ENCODE measurements around the gene TREML2. TPM values are rescaled to one million over a fixed set of nuclear protein-coding genes. Genes with fewer than 3 reads are reported as not detected.

The TREML2 gene
- total and polyA plus RNA-seq, 3 donors from 2014 or later, result 1.1 to 5.8 (median 1.8) TPM

GRCh38 chr6:41200296-41200900 lies 551 bp downstream of the TREML2 start:
- Histone ChIP-seq H3K4me1 (no peaks in the 10 kb centered on the region), H3K27ac (no peak overlapping the region), H3K27me3 (no peaks in the 10 kb centered on the region), H3K9me3 (no peaks in the 10 kb centered on the region), H3K4me3 (no peak overlapping the region), H3K36me3 (ENCODE audit: low read depth, missing control alignments) (no peaks in the 10 kb centered on the region)
- TF ChIP-seq CTCF (IDR thresholded peaks at IDR 0.05) (no peak), POLR2A (IDR thresholded peaks at IDR 0.05) (no peak)
- WGBS, 2 donors, result 86 to 94% methylated on average over 1 to 2 of the region's 2 CpGs
- intact Hi-C loops (cut with DNase I; ENCODE audit: low total_unique reads), result no loop called here
- peak; percentile 33 for DNase-seq

GRCh38 chr6:41199552-41200246 lies 1.2 kb downstream of the TREML2 start:
- TF ChIP-seq CTCF (IDR thresholded peaks at IDR 0.05) (no peak), POLR2A (IDR thresholded peaks at IDR 0.05) (no peak)
- Histone ChIP-seq H3K4me1 (no peaks in the 10 kb centered on the region), H3K27ac (no peak overlapping the region), H3K27me3 (no peaks in the 10 kb centered on the region), H3K9me3 (no peaks in the 10 kb centered on the region), H3K4me3 (no peak overlapping the region), H3K36me3 (ENCODE audit: low read depth, missing control alignments) (no peaks in the 10 kb centered on the region)
- WGBS, 2 donors, result 83 to 100% methylated on average over 1 of the region's 1 CpG
- intact Hi-C loops (cut with DNase I; ENCODE audit: low total_unique reads), result no loop called here
- no peak for DNase-seq

GRCh38 chr6:41197234-41197633 lies 3.7 kb downstream of the TREML2 start:
- no peak for DNase-seq
- no peaks in the 10 kb centered on the region for H3K9me3 ChIP-seq
- no peak overlapping the region for H3K27ac ChIP-seq
- 97% methylated on average over 3 of the region's 3 CpGs for WGBS, 2 donors
- intact Hi-C loops (cut with DNase I; ENCODE audit: low total_unique reads), result no loop called here
- H3K27me3 ChIP-seq, result no peaks in the 10 kb centered on the region
- H3K4me3 ChIP-seq, result no peak overlapping the region
- H3K36me3 ChIP-seq (ENCODE audit: low read depth, missing control alignments), result no peaks in the 10 kb centered on the region
- TF ChIP-seq CTCF (IDR thresholded peaks at IDR 0.05), result no peak
- no peak for TF ChIP-seq POLR2A (IDR thresholded peaks at IDR 0.05)
- no peaks in the 10 kb centered on the region for H3K4me1 ChIP-seq

- no peak for TF ChIP-seq CTCF (IDR thresholded peaks at IDR 0.05)
- TF ChIP-seq POLR2A (IDR thresholded peaks at IDR 0.05), result no peak
- DNase-seq, result no peak
- no peaks in the 10 kb centered on the region for H3K4me1 ChIP-seq
- H3K36me3 ChIP-seq (ENCODE audit: low read depth, missing control alignments), result no peaks in the 10 kb centered on the region
- H3K4me3 ChIP-seq, result no peak overlapping the region
- intact Hi-C loops (cut with DNase I; ENCODE audit: low total_unique reads), result no loop called here
- 100% methylated on average over 1 to 3 of the region's 3 CpGs for WGBS, 2 donors
- H3K27ac ChIP-seq, result no peak overlapping the region
- no peaks in the 10 kb centered on the region for H3K9me3 ChIP-seq
- no peaks in the 10 kb centered on the region for H3K27me3 ChIP-seq
Observed at GRCh38 chr6:41194386-41194785, 6.6 kb downstream of the TREML2 start.

DNA sequence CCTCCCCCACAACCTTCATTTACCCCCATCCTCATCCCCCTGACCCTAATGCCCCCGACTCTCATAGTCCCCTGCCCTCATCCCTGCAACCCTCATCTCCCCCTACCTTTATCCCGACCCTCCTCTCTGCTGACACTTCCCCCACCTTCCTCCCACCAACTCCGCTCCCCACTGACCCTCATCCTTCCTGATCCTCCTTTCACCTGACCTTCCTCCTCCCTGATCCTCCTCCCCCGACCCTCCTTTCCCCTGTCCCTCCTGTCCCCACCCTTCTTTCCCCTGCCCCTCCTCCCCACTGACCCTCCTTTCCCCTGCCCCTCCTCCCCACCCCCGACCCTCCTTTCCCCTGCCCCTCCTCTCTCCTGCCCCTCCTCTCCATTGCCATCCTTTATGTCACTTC lies 7.1 kb downstream of the TREML2 start:
- no peak for DNase-seq
- TF ChIP-seq POLR2A (IDR thresholded peaks at IDR 0.05) (no peak), CTCF (IDR thresholded peaks at IDR 0.05) (no peak)
- intact Hi-C loops (cut with DNase I; ENCODE audit: low total_unique reads), result no loop called here
- WGBS, 2 donors, result 62 to 64% methylated on average over 5 of the region's 5 CpGs
- no peaks in the 10 kb centered on the region for H3K36me3 ChIP-seq (ENCODE audit: low read depth, missing control alignments)
- no peaks in the 10 kb centered on the region for H3K9me3 ChIP-seq
- H3K27ac ChIP-seq, result no peak overlapping the region
- H3K4me1 ChIP-seq, result no peaks in the 10 kb centered on the region
- H3K4me3 ChIP-seq, result no peak overlapping the region
- no peaks in the 10 kb centered on the region for H3K27me3 ChIP-seq
